VCaP (cell line): Measurements from ENCODE around the gene SIK1.

Experiments used
- H3K27ac ChIP-seq: fragments of 450-650 bp; 2 replicates; pipeline ENCODE4 v1.5.1; 2017
- CTCF ChIP-seq: fragments of 450-650 bp; conservative IDR thresholded peaks from 2 replicates; pipeline ENCODE4 v1.5.1; 2017; ENCODE audit warnings: mild to moderate bottlenecking, moderate library complexity

SIK1 gene

DNA sequence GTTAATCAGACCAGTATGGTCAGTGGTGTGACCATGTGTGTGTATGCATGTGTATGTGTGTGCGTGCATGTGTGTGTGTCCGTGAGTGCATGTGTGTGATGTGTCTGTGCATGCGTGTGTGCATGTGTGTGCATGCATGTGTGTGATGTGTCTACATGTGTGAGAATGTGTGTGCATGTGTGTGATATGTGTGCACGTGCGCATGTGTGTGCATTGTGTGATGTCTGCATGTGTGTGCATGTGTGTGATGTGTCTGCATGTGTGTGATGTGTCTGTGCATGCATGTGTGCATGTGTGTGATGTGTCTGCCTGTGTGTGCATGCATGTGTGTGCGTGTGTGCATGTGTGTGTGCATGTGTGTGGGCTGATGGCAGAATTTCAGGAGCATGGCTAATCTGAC lies 58.2 kb downstream of the SIK1 start:
- no peak overlapping the region for H3K27ac ChIP-seq
- no peak for TF ChIP-seq CTCF

DNA sequence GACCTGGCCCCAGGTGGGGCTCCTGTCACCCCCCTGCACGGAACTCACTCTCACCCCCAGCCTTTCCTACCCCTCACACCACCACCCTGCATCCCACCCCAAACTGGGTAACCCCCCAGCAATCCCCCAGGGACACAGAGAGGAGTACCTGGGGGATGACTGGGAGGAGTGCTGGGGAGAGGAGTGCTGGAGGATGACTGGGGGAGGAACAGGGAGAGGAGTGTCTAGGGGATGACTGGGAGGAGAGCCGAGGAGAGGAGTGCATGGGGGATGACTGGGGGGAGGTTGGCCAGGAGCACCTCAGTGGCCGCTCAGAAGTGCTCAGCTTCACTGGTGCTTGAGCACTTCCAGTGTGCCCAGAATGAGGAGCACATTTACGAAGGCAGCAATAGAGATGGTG lies 59.1 kb downstream of the SIK1 start:
- H3K27ac ChIP-seq, result no peak overlapping the region
- no peak for TF ChIP-seq CTCF

GRCh38 chr21:43367296-43367695 lies 59.6 kb downstream of the SIK1 start:
- no peak for TF ChIP-seq CTCF
- no peak overlapping the region for H3K27ac ChIP-seq

- H3K27ac ChIP-seq, result no peak overlapping the region
- no peak for TF ChIP-seq CTCF
Observed at GRCh38 chr21:43366656-43367055, 60.3 kb downstream of the SIK1 start.

- no peak overlapping the region for H3K27ac ChIP-seq
- no peak for TF ChIP-seq CTCF
Observed at GRCh38 chr21:43365611-43366426, 61.1 kb downstream of the SIK1 start.

DNA sequence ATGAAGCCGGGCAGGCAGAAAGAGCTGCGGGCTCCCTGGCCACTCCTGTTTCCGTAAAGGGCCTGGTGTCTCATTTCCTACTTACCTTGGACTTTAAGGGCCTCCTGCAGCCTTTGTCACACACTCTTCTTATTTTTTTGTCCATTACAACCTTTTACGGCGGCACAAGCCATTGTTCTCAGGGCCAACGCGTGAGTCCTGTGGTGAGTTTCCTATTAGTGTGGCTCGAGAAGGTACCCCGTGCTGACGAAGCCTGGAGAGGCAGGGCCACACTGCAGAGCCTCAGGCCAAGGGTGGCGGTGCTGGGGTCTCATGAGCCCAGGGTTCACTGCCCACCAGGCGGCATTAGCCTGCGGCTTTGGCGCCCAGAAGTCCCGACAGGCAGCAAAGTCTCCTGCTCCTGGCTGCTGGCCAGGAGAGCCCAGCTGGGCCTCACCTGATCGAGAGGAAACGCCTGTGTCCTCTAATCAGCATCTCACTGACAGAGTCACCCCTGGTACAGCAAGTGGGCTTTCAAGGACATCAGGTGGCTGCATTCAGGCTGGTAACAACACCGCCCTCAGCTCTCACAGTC lies 62.0 kb downstream of the SIK1 start:
- H3K27ac ChIP-seq, result no peak overlapping the region

More for the DNA sequence above, 62.0 kb downstream of the SIK1 start:
- no peak for TF ChIP-seq CTCF
